K562 (cell line): ENCODE measurements around the gene RPL36AL. TPM values are rescaled to one million over a fixed set of nuclear protein-coding genes. Genes with fewer than 3 reads are reported as not detected.

Experiments
- BDP1 ChIP-seq: IDR thresholded peaks from 3 replicates; pipeline ENCODE4 v1.6.1; 2011; ENCODE audit not compliant: insufficient read length, insufficient read depth
- BRD4 ChIP-seq: fragments of 200-600 bp; sonication (generic); IDR thresholded peaks from 2 replicates; pipeline ENCODE4 v1.6.1; 2017; ENCODE audit warnings: inconsistent platforms
- CC2D1A ChIP-seq: fragments of 450-650 bp; IDR thresholded peaks from 2 replicates; pipeline ENCODE4 v1.6.1; 2017; ENCODE audit warnings: mild to moderate bottlenecking
- FOXK1 ChIP-seq: sonication (generic); formaldehyde crosslinking; IDR thresholded peaks from 2 replicates; pipeline ENCODE4 v1.8.0; 2022; ENCODE audit warnings: missing genetic modification reagents, mild to moderate bottlenecking, borderline replicate concordance
- GTF2E2 ChIP-seq: fragments of 200-800 bp; sonication (Bioruptor generic); IDR thresholded peaks from 2 replicates; pipeline ENCODE4 v1.6.1; 2016; ENCODE audit warnings: missing genetic modification characterization, missing compliant biosample characterization
- HEY1 ChIP-seq: fragments of 250-450 bp; sonication (Bioruptor Pico); IDR thresholded peaks from 2 replicates; pipeline ENCODE4 v1.5.0; 2020; ENCODE audit warnings: mild to moderate bottlenecking, moderate library complexity, borderline replicate concordance
- HSF4 ChIP-seq: fragments of 250-450 bp; sonication (Bioruptor Pico); IDR thresholded peaks from 2 replicates; pipeline ENCODE4 v2.1.2; 2022; ENCODE audit warnings: mild to moderate bottlenecking, moderate library complexity, borderline replicate concordance
- JUN ChIP-seq, 2 experiments: sonication (generic) in 1 of 2; formaldehyde crosslinking in 1 of 2; IDR thresholded peaks; 2 replicates each; pipeline versions ENCODE4 v1.6.1 to v1.8.0; 2012 to 2022; ENCODE audit warnings: borderline replicate concordance in 2 of 2, mild to moderate bottlenecking in 2 of 2, improper control_type of control experiment in 1 of 2, low read depth in 1 of 2, low read length in 1 of 2, missing genetic modification reagents in 1 of 2
- KDM5B ChIP-seq: fragments of 200-600 bp; sonication (generic); IDR thresholded peaks from 2 replicates; pipeline ENCODE4 v1.6.1; 2012; ENCODE audit warnings: low read depth, mild to moderate bottlenecking, moderate library complexity, low read length, control low read depth, inconsistent platforms; ENCODE audit not compliant: insufficient replicate concordance
- NBN ChIP-seq: fragments of 450-650 bp; IDR thresholded peaks from 2 replicates; pipeline ENCODE4 v1.6.1; 2016; ENCODE audit warnings: low read depth, mild to moderate bottlenecking
- NCOR1 ChIP-seq: fragments of 450-650 bp; IDR thresholded peaks from 2 replicates; pipeline ENCODE4 v1.6.1; 2016; ENCODE audit warnings: mild to moderate bottlenecking, moderate library complexity
- POLR2G ChIP-seq: fragments of 200-400 bp; formaldehyde crosslinking; IDR thresholded peaks from 2 replicates; pipeline ENCODE4 v1.6.1; 2017; ENCODE audit warnings: low read depth, mild to moderate bottlenecking, antibody characterized with exemption, low read length, moderate library complexity
- RAD51 ChIP-seq: fragments of 450-650 bp; IDR thresholded peaks from 2 replicates; pipeline ENCODE4 v1.7.1; 2016; ENCODE audit warnings: low read depth, mild to moderate bottlenecking, borderline replicate concordance
- SNIP1 ChIP-seq: fragments of 450-650 bp; IDR thresholded peaks from 2 replicates; pipeline ENCODE4 v1.7.1; 2017; ENCODE audit warnings: low read depth, mild to moderate bottlenecking
- TCFL5 ChIP-seq: fragments of 250-450 bp; sonication (Bioruptor Pico); conservative IDR thresholded peaks from 2 replicates; pipeline ENCODE4 v1.6.1; 2021; ENCODE audit warnings: mild to moderate bottlenecking, moderate library complexity, matching md5 sums
- ZBTB7A ChIP-seq: IDR thresholded peaks from 2 replicates; pipeline ENCODE4 v1.6.1; 2011; ENCODE audit warnings: low read depth, mild to moderate bottlenecking, low read length, moderate library complexity, borderline replicate concordance; ENCODE audit not compliant: control insufficient read depth
- ZBTB8A ChIP-seq: fragments of 450-650 bp; IDR thresholded peaks from 2 replicates; pipeline ENCODE4 v1.6.1; 2018; ENCODE audit warnings: mild to moderate bottlenecking, moderate library complexity; ENCODE audit not compliant: partially characterized antibody
- ZNF12 ChIP-seq: sonication (generic); formaldehyde crosslinking; IDR thresholded peaks from 2 replicates; pipeline ENCODE4 v1.4.0; 2020; ENCODE audit warnings: mild to moderate bottlenecking, missing genetic modification reagents
- ZNF23 ChIP-seq: fragments of 250-450 bp; sonication (Bioruptor Pico); IDR thresholded peaks from 2 replicates; pipeline ENCODE4 v1.4.0; 2020; ENCODE audit warnings: mild to moderate bottlenecking
- ZNF384 ChIP-seq: IDR thresholded peaks from 2 replicates; pipeline ENCODE4 v1.6.1; 2012; ENCODE audit warnings: low read depth, low read length, improper control_type of control experiment
- polyA plus RNA-seq, 8 experiments: library from polyadenylated mRNA; depleted of rRNA in 4 of 8; stranded (reverse) in 5 of 8; unstranded in 3 of 8; fragments of >200 nt; fragmentation: Nextera tagmentation in 2 of 8; fragmentation: Illumina TruSeq in 1 of 8; extraction: Ambion mirVana in 2 of 8; extraction: Trizol in 1 of 8; gene quantifications; 2 replicates each; pipeline versions ENCODE4 v1.2.1 to v1.2.3, GENCODE V29; 2011 to 2014; ENCODE audit warnings: inconsistent platforms in 1 of 8, missing spikeins in 1 of 8
- total RNA-seq, 7 experiments: library from RNA; depleted of rRNA in 6 of 7; stranded (reverse); fragments of >200 nt in 6 of 7; fragmentation: Illumina TruSeq in 2 of 7; extraction: Trizol in 2 of 7; gene quantifications; 2 replicates each; pipeline versions ENCODE4 v1.2.1 to v1.2.3, GENCODE V29; 2011 to 2021; ENCODE audit warnings: low replicate concordance in 1 of 7
- TF ChIP-seq, protein P1 (sequence below): fragments of 450-650 bp; conservative IDR thresholded peaks from 2 replicates; pipeline ENCODE4 v1.6.1; 2016; ENCODE audit warnings: missing genetic modification characterization, low read depth, mild to moderate bottlenecking, control low read depth, missing compliant biosample characterization
- TF ChIP-seq, protein P2 (sequence below): sonication (generic); formaldehyde crosslinking; IDR thresholded peaks from 2 replicates; pipeline ENCODE4 v1.8.0; 2023; ENCODE audit warnings: mild to moderate bottlenecking, missing genetic modification reagents
- TF ChIP-seq, protein P3 (sequence below): sonication (generic); formaldehyde crosslinking; IDR thresholded peaks from 2 replicates; pipeline ENCODE4 v1.8.0; 2022; ENCODE audit warnings: mild to moderate bottlenecking, low read depth, missing genetic modification reagents

The RPL36AL gene
- total and polyA plus RNA-seq, 9 of the 15 experiments (the other 6 are each of a cell fraction or from before 2014, with no cell fraction given), result 146 to 674 (median 360) TPM

DNA sequence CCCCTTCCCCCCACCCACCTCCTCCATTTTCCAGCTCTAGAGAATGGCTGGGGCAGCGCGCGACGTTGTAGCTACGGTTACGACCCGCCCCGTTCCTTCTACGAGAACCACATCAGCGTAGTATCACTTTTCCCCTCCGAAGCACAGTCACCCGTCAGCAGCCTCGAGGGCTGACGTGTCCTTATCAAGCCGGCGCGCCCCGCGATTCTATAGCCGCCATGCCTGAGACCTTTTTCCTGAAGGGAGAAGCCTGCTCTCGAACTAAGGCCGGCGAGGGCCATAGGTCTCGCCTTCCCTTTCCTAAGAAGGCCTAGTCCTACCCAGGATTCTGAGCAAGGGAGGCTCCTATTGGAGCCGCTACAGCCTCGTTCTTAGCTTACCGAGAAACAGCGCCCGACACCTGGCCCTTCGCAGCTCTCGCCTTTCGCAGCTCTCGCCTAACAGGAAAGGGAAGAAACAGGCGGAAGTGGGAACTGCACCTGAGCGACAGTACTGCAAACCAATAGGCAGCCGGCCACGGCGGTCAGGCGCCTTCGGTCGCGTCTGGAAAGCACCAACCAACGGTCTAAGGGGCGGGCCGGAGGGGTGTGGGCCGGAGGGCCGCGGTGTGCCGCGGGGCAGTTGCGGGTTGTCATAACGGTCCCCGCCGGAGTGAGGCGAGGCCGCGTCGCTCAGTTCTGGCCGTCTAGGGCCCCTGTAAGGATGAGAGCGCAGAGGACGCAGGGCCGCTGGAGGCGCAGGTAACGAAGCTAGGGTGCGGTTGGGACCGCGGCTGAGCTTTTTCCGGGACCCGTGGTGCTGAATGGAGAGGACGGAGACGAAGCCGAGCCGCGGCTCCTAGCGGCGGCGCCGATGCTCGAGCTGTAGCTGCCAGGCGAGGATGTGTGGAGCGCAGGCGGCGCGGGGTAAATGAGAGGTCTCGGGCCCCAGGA, at the start of gene RPL36AL, which contains the start of gene MGAT2 (continued):
- TF ChIP-seq RAD51, result peak; percentile 36; the same call in 1 of the 2 replicates
- TF ChIP-seq TCFL5, result no peak
- TF ChIP-seq JUN (IDR thresholded peaks at IDR 0.05; ENCODE audit: borderline replicate concordance, low read depth, low read length), result no peak
- no peak for TF ChIP-seq JUN (CRISPR knock-in tag; IDR thresholded peaks at IDR 0.05; ENCODE audit: borderline replicate concordance)
- TF ChIP-seq POLR2G, result peak; percentile 99
- no peak for TF ChIP-seq HSF4 (CRISPR knock-in tag)
- no peak for TF ChIP-seq BDP1
- TF ChIP-seq NCOR1, result no peak
- no peak; the same call in 1 of the 2 replicates for TF ChIP-seq ZNF12 (CRISPR knock-in tag)
- no peak for TF ChIP-seq SNIP1
- peak; percentile 97 for TF ChIP-seq KDM5B
- TF ChIP-seq, protein P1, sequence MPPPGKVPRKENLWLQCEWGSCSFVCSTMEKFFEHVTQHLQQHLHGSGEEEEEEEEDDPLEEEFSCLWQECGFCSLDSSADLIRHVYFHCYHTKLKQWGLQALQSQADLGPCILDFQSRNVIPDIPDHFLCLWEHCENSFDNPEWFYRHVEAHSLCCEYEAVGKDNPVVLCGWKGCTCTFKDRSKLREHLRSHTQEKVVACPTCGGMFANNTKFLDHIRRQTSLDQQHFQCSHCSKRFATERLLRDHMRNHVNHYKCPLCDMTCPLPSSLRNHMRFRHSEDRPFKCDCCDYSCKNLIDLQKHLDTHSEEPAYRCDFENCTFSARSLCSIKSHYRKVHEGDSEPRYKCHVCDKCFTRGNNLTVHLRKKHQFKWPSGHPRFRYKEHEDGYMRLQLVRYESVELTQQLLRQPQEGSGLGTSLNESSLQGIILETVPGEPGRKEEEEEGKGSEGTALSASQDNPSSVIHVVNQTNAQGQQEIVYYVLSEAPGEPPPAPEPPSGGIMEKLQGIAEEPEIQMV (tag), result no peak
- TF ChIP-seq FOXK1 (CRISPR knock-in tag), result peak; percentile 56; the same call in 1 of the 2 replicates
- no peak for TF ChIP-seq ZBTB8A
- no peak for TF ChIP-seq ZNF23
- TF ChIP-seq, protein P2, sequence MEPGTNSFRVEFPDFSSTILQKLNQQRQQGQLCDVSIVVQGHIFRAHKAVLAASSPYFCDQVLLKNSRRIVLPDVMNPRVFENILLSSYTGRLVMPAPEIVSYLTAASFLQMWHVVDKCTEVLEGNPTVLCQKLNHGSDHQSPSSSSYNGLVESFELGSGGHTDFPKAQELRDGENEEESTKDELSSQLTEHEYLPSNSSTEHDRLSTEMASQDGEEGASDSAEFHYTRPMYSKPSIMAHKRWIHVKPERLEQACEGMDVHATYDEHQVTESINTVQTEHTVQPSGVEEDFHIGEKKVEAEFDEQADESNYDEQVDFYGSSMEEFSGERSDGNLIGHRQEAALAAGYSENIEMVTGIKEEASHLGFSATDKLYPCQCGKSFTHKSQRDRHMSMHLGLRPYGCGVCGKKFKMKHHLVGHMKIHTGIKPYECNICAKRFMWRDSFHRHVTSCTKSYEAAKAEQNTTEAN (CRISPR knock-in tag), result peak; percentile 49; the same call in 1 of the 2 replicates
- TF ChIP-seq BRD4, result no peak
- 0 out of 2 replicates have a peak, but pooled peaks have one; percentile 26 for TF ChIP-seq NBN
- no peak for TF ChIP-seq CC2D1A
- TF ChIP-seq HEY1, result no peak
- no peak; the same call in 1 of the 2 replicates for TF ChIP-seq ZBTB7A
- peak; percentile 70; the same call in 1 of the 2 replicates for TF ChIP-seq GTF2E2
- TF ChIP-seq ZNF384, result peak; percentile 33; the same call in 1 of the 2 replicates
- TF ChIP-seq, protein P3, sequence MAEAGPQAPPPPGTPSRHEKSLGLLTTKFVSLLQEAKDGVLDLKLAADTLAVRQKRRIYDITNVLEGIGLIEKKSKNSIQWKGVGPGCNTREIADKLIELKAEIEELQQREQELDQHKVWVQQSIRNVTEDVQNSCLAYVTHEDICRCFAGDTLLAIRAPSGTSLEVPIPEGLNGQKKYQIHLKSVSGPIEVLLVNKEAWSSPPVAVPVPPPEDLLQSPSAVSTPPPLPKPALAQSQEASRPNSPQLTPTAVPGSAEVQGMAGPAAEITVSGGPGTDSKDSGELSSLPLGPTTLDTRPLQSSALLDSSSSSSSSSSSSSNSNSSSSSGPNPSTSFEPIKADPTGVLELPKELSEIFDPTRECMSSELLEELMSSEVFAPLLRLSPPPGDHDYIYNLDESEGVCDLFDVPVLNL (CRISPR knock-in tag), result no peak
